Keratinocyte (primary cell): ENCODE data around the gene C5. TPM values are rescaled to one million over a fixed set of nuclear protein-coding genes. Genes with fewer than 3 reads are reported as not detected.

Experiments
- DNase-seq: peaks from one replicate; pipeline ENCODE4 v3.0.0-alpha.2; 2011; ENCODE audit warnings: low read depth, missing footprints, low spot score
- FAIRE-seq: peaks from 2 replicates; lab custom pipeline; 2011; peaks lifted over from hg19 to GRCh38; lab: Jason Lieb, UNC
- H2AFZ ChIP-seq: 2 replicates; pipeline ENCODE4 v1.6.0; 2012; ENCODE audit warnings: low read length, control low read depth, inconsistent platforms; ENCODE audit not compliant: control insufficient read depth
- H3K27ac ChIP-seq: 2 replicates; pipeline ENCODE4 v1.5.1; 2011; ENCODE audit warnings: low read length; ENCODE audit not compliant: control insufficient read depth, insufficient read depth
- H3K27me3 ChIP-seq: 3 replicates; pipeline ENCODE4 v1.6.0; 2011; ENCODE audit warnings: low read length; ENCODE audit not compliant: control insufficient read depth, insufficient read depth; ENCODE audit errors: extremely low read depth
- H3K36me3 ChIP-seq, 2 experiments: 2 replicates in 1 of 2; 3 replicates in 1 of 2; pipeline ENCODE4 v1.5.1; 2011; ENCODE audit warnings: low read length in 2 of 2, mild to moderate bottlenecking in 1 of 2; ENCODE audit not compliant: control insufficient read depth in 2 of 2, insufficient read depth in 2 of 2; ENCODE audit errors: extremely low read depth in 1 of 2
- H3K4me1 ChIP-seq: 3 replicates; pipeline ENCODE4 v1.5.1; 2011; ENCODE audit warnings: low read length; ENCODE audit not compliant: control insufficient read depth, insufficient read depth; ENCODE audit errors: extremely low read depth
- H3K4me2 ChIP-seq: 3 replicates; pipeline ENCODE4 v1.6.0; 2011; ENCODE audit warnings: low read depth, low read length; ENCODE audit not compliant: control insufficient read depth, insufficient read depth; ENCODE audit errors: extremely low read depth
- H3K4me3 ChIP-seq, 3 experiments: fragments of 200-600 bp in 1 of 3; sonication (generic) in 1 of 3; 2 replicates in 2 of 3; 3 replicates in 1 of 3; pipeline ENCODE4 v1.5.1; 2011 to 2016; ENCODE audit warnings: low read length in 3 of 3, mild to moderate bottlenecking in 3 of 3, control low read depth in 2 of 3, inconsistent platforms in 1 of 3, low read depth in 1 of 3, mixed read lengths in 1 of 3, mixed run types in 1 of 3, moderate library complexity in 1 of 3; ENCODE audit not compliant: control insufficient read depth in 2 of 3, insufficient read depth in 2 of 3; ENCODE audit errors: extremely low read depth in 1 of 3
- H3K79me2 ChIP-seq: 2 replicates; pipeline ENCODE4 v1.6.0; 2012; ENCODE audit warnings: low read length; ENCODE audit not compliant: control insufficient read depth, insufficient read depth
- H3K9ac ChIP-seq: 3 replicates; pipeline ENCODE4 v1.6.0; 2011; ENCODE audit warnings: low read length; ENCODE audit not compliant: control insufficient read depth, insufficient read depth; ENCODE audit errors: extremely low read depth
- H3K9me1 ChIP-seq: 3 replicates; pipeline ENCODE4 v1.6.0; 2011; ENCODE audit warnings: low read length; ENCODE audit not compliant: control insufficient read depth, insufficient read depth; ENCODE audit errors: extremely low read depth
- H3K9me3 ChIP-seq: 2 replicates; pipeline ENCODE4 v1.5.1; 2012; ENCODE audit warnings: low read depth, low read length; ENCODE audit not compliant: control insufficient read depth
- H4K20me1 ChIP-seq: 3 replicates; pipeline ENCODE4 v1.6.0; 2011; ENCODE audit warnings: low read length; ENCODE audit not compliant: control insufficient read depth, insufficient read depth; ENCODE audit errors: extremely low read depth
- EZH2 ChIP-seq: IDR thresholded peaks from one replicate; pipeline ENCODE4 v1.6.1; 2012; ENCODE audit warnings: inconsistent platforms, mild to moderate bottlenecking, low read length, moderate library complexity
- dilution Hi-C: fragments of 300-500 bp; cut with MboI; formaldehyde crosslinking; loops from one replicate; pipeline ENCODE4 v1.7.0; 2020; ENCODE audit warnings: low sequenced_read_pairs; ENCODE audit not compliant: extremely low pct_ligation_motif_present
- polyA plus RNA-seq, 5 experiments: library from polyadenylated mRNA; depleted of rRNA in 3 of 5; stranded (reverse) in 3 of 5; stranded (forward) in 1 of 5; unstranded in 1 of 5; fragments of >200 nt; gene quantifications; 1 replicate in 1 of 5; 2 replicates in 3 of 5; 3 replicates in 1 of 5; pipeline versions ENCODE4 v1.2.1 to v1.2.3, GENCODE V29; 2011 to 2012; ENCODE audit warnings: missing spikeins in 2 of 5, low read depth in 1 of 5, low replicate concordance in 1 of 5
- TF ChIP-seq, protein P1 (sequence below), 3 experiments: IDR thresholded peaks in 1 of 3; conservative IDR thresholded peaks in 1 of 3; optimal IDR thresholded peaks in 1 of 3; 2 replicates in 2 of 3; 3 replicates in 1 of 3; pipeline versions ENCODE3 to v1.5.1; 2011; ENCODE audit warnings: low read length in 3 of 3, mild to moderate bottlenecking in 3 of 3, moderate library complexity in 2 of 3, control low read depth in 1 of 3, inconsistent platforms in 1 of 3; ENCODE audit not compliant: insufficient read depth in 2 of 3; ENCODE audit errors: extremely low read depth in 1 of 3

C5 gene
- polyA plus RNA-seq, 1 donor (not counting 4 experiments of a cell fraction or from before 2014, with no cell fraction given), result 0.76 TPM

DNA sequence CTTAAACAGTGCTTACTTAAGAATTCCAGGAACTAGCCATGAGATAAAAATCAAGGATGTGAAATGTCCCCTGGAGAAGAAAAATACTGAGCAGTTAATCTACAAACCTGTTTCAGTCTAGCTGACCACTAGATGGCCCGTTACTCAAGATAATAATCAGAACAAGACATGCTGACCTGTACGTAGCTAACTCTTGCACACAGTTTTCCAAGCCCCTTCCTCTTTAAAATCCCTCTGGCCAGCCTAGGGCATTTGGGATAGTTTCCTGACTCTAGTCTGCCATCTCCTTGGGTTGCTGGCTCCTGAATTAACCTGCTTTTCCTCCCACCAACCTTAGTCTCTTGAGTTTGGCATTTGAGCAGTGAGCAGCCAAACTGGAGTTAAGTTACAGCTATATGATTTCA is 64.3 kb downstream of the C5 start:
- no peak for DNase-seq

DNA sequence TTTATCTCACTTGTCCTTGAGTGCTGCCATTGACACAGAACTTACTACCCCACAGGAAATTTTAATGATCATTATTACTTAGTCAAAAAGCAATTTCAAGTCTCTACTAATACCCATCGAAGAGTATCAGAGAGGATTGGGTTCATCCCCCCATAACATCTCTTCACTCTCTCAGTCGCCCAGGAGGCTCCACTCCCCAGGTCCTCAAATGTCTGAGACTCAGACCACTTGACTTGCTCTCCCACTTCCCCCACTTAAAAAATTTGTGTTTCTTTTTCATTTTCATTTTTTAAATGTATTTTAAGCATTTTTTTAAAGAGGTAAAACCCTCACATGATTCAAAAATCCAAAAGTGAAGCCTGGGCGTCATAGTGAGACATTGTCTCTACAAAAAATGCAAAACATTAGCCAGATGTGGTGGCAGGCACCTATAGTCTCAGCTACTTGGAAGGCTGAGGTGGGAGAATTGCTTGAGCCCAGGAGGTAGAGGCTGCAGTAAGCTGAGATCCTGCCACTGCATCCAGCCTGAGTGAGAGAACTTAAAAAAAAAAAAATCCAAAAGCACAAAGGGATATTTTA is 66.7 kb downstream of the C5 start:
- H3K9me3 ChIP-seq, result no peaks in the 10 kb centered on the region
- dilution Hi-C loops, result no loop called here

More for the DNA sequence above, 64.3 kb downstream of the C5 start:
- Histone ChIP-seq H3K9me1 (no peaks in the 10 kb centered on the region), H3K4me1 (no peaks in the 10 kb centered on the region), H3K9me3 (no peaks in the 10 kb centered on the region), H3K4me3 (no peak overlapping the region), H3K27ac (no peak overlapping the region), H3K9ac (no peak overlapping the region), H3K4me2 (no peak overlapping the region), H3K79me2 (no peaks in the 10 kb centered on the region), H3K27me3 (no peaks in the 10 kb centered on the region), H4K20me1 (no peaks in the 10 kb centered on the region), H3K36me3 (no peaks in the 10 kb centered on the region), H2AFZ (no peak overlapping the region)
- peak; percentile 53 for FAIRE-seq
- dilution Hi-C loops, result no loop called here
- no peak for TF ChIP-seq EZH2
- TF ChIP-seq, protein P1, sequence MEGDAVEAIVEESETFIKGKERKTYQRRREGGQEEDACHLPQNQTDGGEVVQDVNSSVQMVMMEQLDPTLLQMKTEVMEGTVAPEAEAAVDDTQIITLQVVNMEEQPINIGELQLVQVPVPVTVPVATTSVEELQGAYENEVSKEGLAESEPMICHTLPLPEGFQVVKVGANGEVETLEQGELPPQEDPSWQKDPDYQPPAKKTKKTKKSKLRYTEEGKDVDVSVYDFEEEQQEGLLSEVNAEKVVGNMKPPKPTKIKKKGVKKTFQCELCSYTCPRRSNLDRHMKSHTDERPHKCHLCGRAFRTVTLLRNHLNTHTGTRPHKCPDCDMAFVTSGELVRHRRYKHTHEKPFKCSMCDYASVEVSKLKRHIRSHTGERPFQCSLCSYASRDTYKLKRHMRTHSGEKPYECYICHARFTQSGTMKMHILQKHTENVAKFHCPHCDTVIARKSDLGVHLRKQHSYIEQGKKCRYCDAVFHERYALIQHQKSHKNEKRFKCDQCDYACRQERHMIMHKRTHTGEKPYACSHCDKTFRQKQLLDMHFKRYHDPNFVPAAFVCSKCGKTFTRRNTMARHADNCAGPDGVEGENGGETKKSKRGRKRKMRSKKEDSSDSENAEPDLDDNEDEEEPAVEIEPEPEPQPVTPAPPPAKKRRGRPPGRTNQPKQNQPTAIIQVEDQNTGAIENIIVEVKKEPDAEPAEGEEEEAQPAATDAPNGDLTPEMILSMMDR (optimal IDR thresholded peaks at IDR 0.05 in 1 of 3, IDR thresholded peaks at IDR 0.05 in 1 of 3, conservative IDR thresholded peaks at IDR 0.05 in 1 of 3; ENCODE audit: extremely low read depth in 1 of 3, insufficient read depth in 2 of 3, low read length in 3 of 3), result peak; percentile 46 to 60 (median 59)

More for the DNA sequence above, 66.7 kb downstream of the C5 start:
- H3K36me3 ChIP-seq, result no peaks in the 10 kb centered on the region
- no peak for DNase-seq
- H3K27me3 ChIP-seq, result no peaks in the 10 kb centered on the region
- no peaks in the 10 kb centered on the region for H4K20me1 ChIP-seq
- no peak overlapping the region for H3K4me3 ChIP-seq
- FAIRE-seq, result no peak
- no peak overlapping the region for H2AFZ ChIP-seq
- no peaks in the 10 kb centered on the region for H3K9me1 ChIP-seq
- H3K79me2 ChIP-seq, result no peaks in the 10 kb centered on the region
- no peak overlapping the region for H3K27ac ChIP-seq
- no peak overlapping the region for H3K9ac ChIP-seq
- H3K4me1 ChIP-seq, result peaks cover 4% of the 10 kb centered on the region
- no peak overlapping the region for H3K4me2 ChIP-seq
- TF ChIP-seq EZH2, result no peak
- TF ChIP-seq, protein P1 (optimal IDR thresholded peaks at IDR 0.05 in 1 of 3, IDR thresholded peaks at IDR 0.05 in 1 of 3, conservative IDR thresholded peaks at IDR 0.05 in 1 of 3; ENCODE audit: extremely low read depth in 1 of 3, insufficient read depth in 2 of 3, low read length in 3 of 3), result no peak
